Uterus (tissue), 2 donors: ENCODE results near the gene MYNN.

ENCODE experiments used
- CTCF ChIP-seq, 4 experiments: fragments of 200-600 bp in 2 of 4; fragments of 450-650 bp in 2 of 4; sonication (generic) in 2 of 4; IDR thresholded peaks; one replicate each; pipeline ENCODE4 v1.5.1; 2016 to 2019; ENCODE audit warnings: antibody characterized with exemption in 4 of 4, mild to moderate bottlenecking in 2 of 4, moderate library complexity in 1 of 4
- POLR2A ChIP-seq, 2 donors: fragments of 450-650 bp; IDR thresholded peaks; one replicate each; pipeline ENCODE4 v1.6.1; 2016; ENCODE audit warnings: antibody characterized with exemption in 2 of 2, mild to moderate bottlenecking in 1 of 2, moderate library complexity in 1 of 2

GRCh38 chr3:169822983-169823382 is 49.8 kb downstream of the MYNN start:
- no peak for TF ChIP-seq CTCF (IDR thresholded peaks at IDR 0.05)
- TF ChIP-seq POLR2A (IDR thresholded peaks at IDR 0.05): no peak
